GM18517 (cell line): ENCODE data around the gene DPY19L1.
A peak's percentile ranks its signal among the peaks of the same experiment; 100 is the strongest.
"Not testable (repeated sequence)": the region's sequence is repeated elsewhere in the genome, so short reads cannot be mapped to it uniquely, and the experiment has no call there.

ENCODE experiments used
- ATAC-seq: cut with Tn5 transposase; IDR thresholded peaks from one replicate; pipeline ENCODE4 v1.9.1; 2021; ENCODE audit warnings: mild to moderate bottlenecking, moderate library complexity; ENCODE audit not compliant: unreplicated experiment

Gene DPY19L1

GRCh38 chr7:34928560-34928959 is 108.7 kb downstream of the DPY19L1 start:
- no peak for ATAC-seq

GRCh38 chr7:34928052-34928451 is 109.2 kb downstream of the DPY19L1 start:
- ATAC-seq: peak; percentile 77

- not testable (repeated sequence) for ATAC-seq
Measured at GRCh38 chr7:34920470-34920869, 116.8 kb downstream of the DPY19L1 start.

GRCh38 chr7:34919038-34919437 is 118.2 kb downstream of the DPY19L1 start:
- not testable (repeated sequence) for ATAC-seq

- ATAC-seq: not testable (repeated sequence)
Measured at GRCh38 chr7:34918198-34918861, 119.0 kb downstream of the DPY19L1 start.

- not testable (repeated sequence) for ATAC-seq
Measured at GRCh38 chr7:34917515-34917914, 119.8 kb downstream of the DPY19L1 start.

- no peak for ATAC-seq
Measured at GRCh38 chr7:34916267-34916666, 121.0 kb downstream of the DPY19L1 start.

GRCh38 chr7:34912236-34912635 is 125.0 kb downstream of the DPY19L1 start:
- no peak for ATAC-seq

GRCh38 chr7:34906266-34906850 is 130.9 kb downstream of the DPY19L1 start:
- ATAC-seq: not testable (repeated sequence)

- no peak for ATAC-seq
Measured at GRCh38 chr7:34904987-34905386, 132.3 kb downstream of the DPY19L1 start.

- ATAC-seq: not testable (repeated sequence)
Measured at GRCh38 chr7:34903921-34904320, 133.4 kb downstream of the DPY19L1 start.

GRCh38 chr7:34902182-34902581 is 135.1 kb downstream of the DPY19L1 start:
- no peak for ATAC-seq

GRCh38 chr7:34900891-34901513 is 136.3 kb downstream of the DPY19L1 start:
- no peak for ATAC-seq

- no peak for ATAC-seq
Measured at GRCh38 chr7:34895202-34895601, 142.1 kb downstream of the DPY19L1 start.

GRCh38 chr7:34889951-34890350 is 147.3 kb downstream of the DPY19L1 start:
- ATAC-seq: no peak

- ATAC-seq: no peak
Measured at GRCh38 chr7:34886856-34887255, 150.4 kb downstream of the DPY19L1 start.

GRCh38 chr7:34883855-34884254 is 153.4 kb downstream of the DPY19L1 start:
- not testable (repeated sequence) for ATAC-seq

GRCh38 chr7:34879871-34880270 is 157.4 kb downstream of the DPY19L1 start:
- ATAC-seq: no peak

GRCh38 chr7:34878944-34879735 is 158.1 kb downstream of the DPY19L1 start:
- not testable (repeated sequence) for ATAC-seq
